C4-2B (cell line): ENCODE results near the gene CMYA5.

Source experiments
- CTCF ChIP-seq: fragments of 450-650 bp; conservative IDR thresholded peaks from 2 replicates; pipeline ENCODE4 v1.5.1; 2017; ENCODE audit warnings: mild to moderate bottlenecking
- ZFX ChIP-seq: fragments of 450-650 bp; IDR thresholded peaks from 2 replicates; pipeline ENCODE4 v1.6.1; 2017

GRCh38 chr5:79774855-79775237 is 85.2 kb downstream of the CMYA5 start:
- peak; percentile 14; the same call in 1 of the 2 replicates for TF ChIP-seq CTCF
- TF ChIP-seq ZFX, result no peak
